SK-N-SH treated with all-trans-retinoic acid at 6 μM for 48 hours (cell line): ENCODE measurements around the gene SARS1.

Experiments used
- GLIS3 ChIP-seq: fragments of 250-450 bp; sonication (Bioruptor Pico); IDR thresholded peaks from 2 replicates; pipeline ENCODE4 v1.5.0; 2020; ENCODE audit warnings: mild to moderate bottlenecking, moderate library complexity
- ZFP30 ChIP-seq: fragments of 450-650 bp; formaldehyde crosslinking; IDR thresholded peaks from 2 replicates; pipeline ENCODE4 v1.5.0; 2022; ENCODE audit warnings: mild to moderate bottlenecking, moderate library complexity
- ZNF8 ChIP-seq: fragments of 450-650 bp; formaldehyde crosslinking; IDR thresholded peaks from 2 replicates; pipeline ENCODE4 v1.5.0; 2020; ENCODE audit warnings: mild to moderate bottlenecking, moderate library complexity
- TF ChIP-seq, protein P1 (sequence below): fragments of 250-450 bp; sonication (Bioruptor Pico); IDR thresholded peaks from 2 replicates; pipeline ENCODE4 v1.8.0; 2020; ENCODE audit warnings: mild to moderate bottlenecking, moderate library complexity, borderline replicate concordance
- TF ChIP-seq, protein P2 (sequence below): fragments of 250-450 bp; sonication (Bioruptor Pico); IDR thresholded peaks from 2 replicates; pipeline ENCODE4 v1.8.0; 2021; ENCODE audit warnings: low read depth, mild to moderate bottlenecking, moderate library complexity, borderline replicate concordance

DNA sequence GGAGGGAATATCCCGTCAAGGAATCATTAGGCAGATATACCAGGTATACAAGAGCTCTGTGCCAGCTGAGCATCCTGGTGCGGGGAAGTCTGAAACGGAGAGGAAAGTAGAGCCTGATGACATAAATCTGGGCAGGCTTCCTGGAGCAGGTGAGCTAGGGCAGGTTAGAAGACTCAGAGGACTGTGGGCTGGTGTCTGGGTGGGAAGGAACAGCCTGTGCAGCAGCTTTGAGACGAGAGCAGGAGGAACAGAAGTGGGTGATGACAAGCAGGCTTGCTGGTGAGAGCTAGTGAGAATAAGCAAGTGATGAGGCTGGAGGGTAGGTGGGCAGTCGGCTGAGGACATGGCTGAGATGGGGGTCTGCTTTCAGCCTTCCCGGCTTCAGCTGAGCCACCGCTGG is 42.4 kb downstream of the SARS1 start:
- no peak for TF ChIP-seq GLIS3
- TF ChIP-seq ZNF8 (CRISPR knock-in tag) = no peak
- TF ChIP-seq, protein P1, sequence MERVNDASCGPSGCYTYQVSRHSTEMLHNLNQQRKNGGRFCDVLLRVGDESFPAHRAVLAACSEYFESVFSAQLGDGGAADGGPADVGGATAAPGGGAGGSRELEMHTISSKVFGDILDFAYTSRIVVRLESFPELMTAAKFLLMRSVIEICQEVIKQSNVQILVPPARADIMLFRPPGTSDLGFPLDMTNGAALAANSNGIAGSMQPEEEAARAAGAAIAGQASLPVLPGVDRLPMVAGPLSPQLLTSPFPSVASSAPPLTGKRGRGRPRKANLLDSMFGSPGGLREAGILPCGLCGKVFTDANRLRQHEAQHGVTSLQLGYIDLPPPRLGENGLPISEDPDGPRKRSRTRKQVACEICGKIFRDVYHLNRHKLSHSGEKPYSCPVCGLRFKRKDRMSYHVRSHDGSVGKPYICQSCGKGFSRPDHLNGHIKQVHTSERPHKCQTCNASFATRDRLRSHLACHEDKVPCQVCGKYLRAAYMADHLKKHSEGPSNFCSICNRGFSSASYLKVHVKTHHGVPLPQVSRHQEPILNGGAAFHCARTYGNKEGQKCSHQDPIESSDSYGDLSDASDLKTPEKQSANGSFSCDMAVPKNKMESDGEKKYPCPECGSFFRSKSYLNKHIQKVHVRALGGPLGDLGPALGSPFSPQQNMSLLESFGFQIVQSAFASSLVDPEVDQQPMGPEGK = no peak
- TF ChIP-seq, protein P2, sequence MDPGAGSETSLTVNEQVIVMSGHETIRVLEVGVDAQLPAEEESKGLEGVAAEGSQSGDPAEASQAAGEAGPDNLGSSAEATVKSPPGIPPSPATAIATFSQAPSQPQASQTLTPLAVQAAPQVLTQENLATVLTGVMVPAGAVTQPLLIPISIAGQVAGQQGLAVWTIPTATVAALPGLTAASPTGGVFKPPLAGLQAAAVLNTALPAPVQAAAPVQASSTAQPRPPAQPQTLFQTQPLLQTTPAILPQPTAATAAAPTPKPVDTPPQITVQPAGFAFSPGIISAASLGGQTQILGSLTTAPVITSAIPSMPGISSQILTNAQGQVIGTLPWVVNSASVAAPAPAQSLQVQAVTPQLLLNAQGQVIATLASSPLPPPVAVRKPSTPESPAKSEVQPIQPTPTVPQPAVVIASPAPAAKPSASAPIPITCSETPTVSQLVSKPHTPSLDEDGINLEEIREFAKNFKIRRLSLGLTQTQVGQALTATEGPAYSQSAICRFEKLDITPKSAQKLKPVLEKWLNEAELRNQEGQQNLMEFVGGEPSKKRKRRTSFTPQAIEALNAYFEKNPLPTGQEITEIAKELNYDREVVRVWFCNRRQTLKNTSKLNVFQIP (CRISPR knock-in tag) = no peak
- no peak for TF ChIP-seq ZFP30 (CRISPR knock-in tag)
